ENCODE results near the gene AICDA.
"Not testable (repeated sequence)": the region's sequence is repeated elsewhere in the genome, so short reads cannot be mapped to it uniquely, and the experiment has no call there.

The AICDA gene

GRCh38 chr12:8622646-8623045, 10.0 kb upstream of the AICDA start:
- Histone ChIP-seq H3K79me2 (ENCODE audit: insufficient read depth, low read length) (no peaks in the 10 kb centered on the region), H3F3A (ENCODE audit: insufficient read depth) (no peaks in the 10 kb centered on the region), H3K4me3 (ENCODE audit: insufficient read depth, low read length, poor library complexity, severe bottlenecking) (no peak overlapping the region), H3K27me3 (ENCODE audit: low read length) (no peaks in the 10 kb centered on the region), H3K27ac (ENCODE audit: low read depth, low read length) (no peak overlapping the region), H3K9ac (ENCODE audit: low read length) (no peak overlapping the region), H3K9me2 (replicated peaks; ENCODE audit: insufficient read depth, low read length) (no peaks in the 10 kb centered on the region), H3K9me3 (ENCODE audit: insufficient read depth, low read length) (no peaks in the 10 kb centered on the region), H3K36me3 (ENCODE audit: low read length) (no peaks in the 10 kb centered on the region), H4K20me1 (ENCODE audit: low read depth, low read length) (no peaks in the 10 kb centered on the region), H2AFZ (ENCODE audit: low read depth, low read length, severe bottlenecking) (no peak overlapping the region), H3K4me2 (ENCODE audit: low read depth, low read length, poor library complexity, severe bottlenecking) (no peak overlapping the region)
- TF ChIP-seq CTCF (IDR thresholded peaks at IDR 0.05; ENCODE audit: insufficient read depth, low read length, poor library complexity, severe bottlenecking) (no peak), EZH2phosphoT487 (conservative IDR thresholded peaks at IDR 0.05; ENCODE audit: low read length) (no peak)

- Histone ChIP-seq H3K36me3 (ENCODE audit: low read length) (no peaks in the 10 kb centered on the region), H3K9me3 (ENCODE audit: insufficient read depth, low read length) (no peaks in the 10 kb centered on the region), H3K79me2 (ENCODE audit: insufficient read depth, low read length) (no peaks in the 10 kb centered on the region; the same call in 1 of the 2 replicates), H2AFZ (ENCODE audit: low read depth, low read length, severe bottlenecking) (no peak overlapping the region), H3F3A (ENCODE audit: insufficient read depth) (no peaks in the 10 kb centered on the region; the same call in 1 of the 2 replicates), H3K27ac (ENCODE audit: low read depth, low read length) (no peak overlapping the region), H4K20me1 (ENCODE audit: low read depth, low read length) (no peaks in the 10 kb centered on the region), H3K9ac (ENCODE audit: low read length) (no peak overlapping the region), H3K4me3 (ENCODE audit: insufficient read depth, low read length, poor library complexity, severe bottlenecking) (no peak overlapping the region), H3K4me2 (ENCODE audit: low read depth, low read length, poor library complexity, severe bottlenecking) (no peak overlapping the region), H3K9me2 (replicated peaks; ENCODE audit: insufficient read depth, low read length) (no peaks in the 10 kb centered on the region), H3K27me3 (ENCODE audit: low read length) (no peaks in the 10 kb centered on the region)
- no peak for TF ChIP-seq CTCF (IDR thresholded peaks at IDR 0.05; ENCODE audit: insufficient read depth, low read length, poor library complexity, severe bottlenecking)
- no peak for TF ChIP-seq EZH2phosphoT487 (conservative IDR thresholded peaks at IDR 0.05; ENCODE audit: low read length)
Observed at GRCh38 chr12:8615206-8615605, 2.5 kb upstream of the AICDA start.

GRCh38 chr12:8613881-8614280, 1.2 kb upstream of the AICDA start:
- H3K9me3 ChIP-seq (ENCODE audit: insufficient read depth, low read length); H3K4me2 ChIP-seq (ENCODE audit: low read depth, low read length, poor library complexity, severe bottlenecking); H3K27ac ChIP-seq (ENCODE audit: low read depth, low read length); H3K4me3 ChIP-seq (ENCODE audit: insufficient read depth, low read length, poor library complexity, severe bottlenecking); H3F3A ChIP-seq (ENCODE audit: insufficient read depth); H3K79me2 ChIP-seq (ENCODE audit: insufficient read depth, low read length); H2AFZ ChIP-seq (ENCODE audit: low read depth, low read length, severe bottlenecking); H3K9me2 ChIP-seq (replicated peaks; ENCODE audit: insufficient read depth, low read length); H3K36me3 ChIP-seq (ENCODE audit: low read length); H3K27me3 ChIP-seq (ENCODE audit: low read length); H3K9ac ChIP-seq (ENCODE audit: low read length); H4K20me1 ChIP-seq (ENCODE audit: low read depth, low read length): not testable (repeated sequence)

GRCh38 chr12:8609061-8609570, 3.5 kb downstream of the AICDA start:
- Histone ChIP-seq H3K4me2 (ENCODE audit: low read depth, low read length, poor library complexity, severe bottlenecking) (peak overlapping the region; percentile 85), H3K4me3 (ENCODE audit: insufficient read depth, low read length, poor library complexity, severe bottlenecking) (peak overlapping the region; percentile 42), H2AFZ (ENCODE audit: low read depth, low read length, severe bottlenecking) (peak overlapping the region; percentile 53), H3F3A (ENCODE audit: insufficient read depth) (no peaks in the 10 kb centered on the region; the same call in 1 of the 2 replicates), H3K36me3 (ENCODE audit: low read length) (no peaks in the 10 kb centered on the region), H3K27me3 (ENCODE audit: low read length) (no peaks in the 10 kb centered on the region), H3K9me3 (ENCODE audit: insufficient read depth, low read length) (no peaks in the 10 kb centered on the region), H3K9ac (ENCODE audit: low read length) (peak overlapping the region; percentile 52), H4K20me1 (ENCODE audit: low read depth, low read length) (no peaks in the 10 kb centered on the region), H3K79me2 (ENCODE audit: insufficient read depth, low read length) (no peaks in the 10 kb centered on the region; the same call in 1 of the 2 replicates), H3K27ac (ENCODE audit: low read depth, low read length) (peak overlapping the region; percentile 71), H3K9me2 (replicated peaks; ENCODE audit: insufficient read depth, low read length) (no peaks in the 10 kb centered on the region)
- TF ChIP-seq CTCF (IDR thresholded peaks at IDR 0.05; ENCODE audit: insufficient read depth, low read length, poor library complexity, severe bottlenecking) (no peak), EZH2phosphoT487 (conservative IDR thresholded peaks at IDR 0.05; ENCODE audit: low read length) (no peak)

All from SU-DHL-6 (cell line).